Central memory CD4-positive, alpha-beta T cell (primary cell): ENCODE measurements around the gene IL6R.
"Not testable (repeated sequence)": the region's sequence is repeated elsewhere in the genome, so short reads cannot be mapped to it uniquely, and the experiment has no call there.

ENCODE experiments used
- DNase-seq: peaks from one replicate; pipeline ENCODE4 v3.0.0; 2022

IL6R gene

DNA sequence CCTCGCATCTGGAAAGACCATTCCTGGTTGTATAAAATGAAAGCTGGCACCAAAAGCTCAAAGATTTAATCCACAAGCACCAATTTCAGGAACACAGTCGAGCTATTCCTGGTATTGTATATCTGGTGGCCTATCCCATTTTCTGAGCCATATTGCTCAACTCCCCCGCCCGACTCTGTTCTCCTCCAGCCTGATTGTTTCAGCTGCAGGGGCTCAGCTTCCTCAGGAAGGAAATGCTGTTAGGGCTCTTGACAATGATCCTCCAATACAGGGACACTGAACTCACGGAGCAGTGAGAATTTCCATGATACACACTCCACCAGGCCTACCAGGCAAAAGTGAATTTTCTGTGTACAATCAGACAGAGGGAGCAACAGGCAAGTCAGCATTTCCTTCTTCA is 80.0 kb downstream of the IL6R start:
- DNase-seq = no peak

- no peak for DNase-seq
Measured at GRCh38 chr1:154485910-154486496, 80.9 kb downstream of the IL6R start.

- not testable (repeated sequence) for DNase-seq
Measured at GRCh38 chr1:154486756-154487155, 81.6 kb downstream of the IL6R start.

- no peak for DNase-seq
Measured at GRCh38 chr1:154488922-154489321, 83.8 kb downstream of the IL6R start.

DNA sequence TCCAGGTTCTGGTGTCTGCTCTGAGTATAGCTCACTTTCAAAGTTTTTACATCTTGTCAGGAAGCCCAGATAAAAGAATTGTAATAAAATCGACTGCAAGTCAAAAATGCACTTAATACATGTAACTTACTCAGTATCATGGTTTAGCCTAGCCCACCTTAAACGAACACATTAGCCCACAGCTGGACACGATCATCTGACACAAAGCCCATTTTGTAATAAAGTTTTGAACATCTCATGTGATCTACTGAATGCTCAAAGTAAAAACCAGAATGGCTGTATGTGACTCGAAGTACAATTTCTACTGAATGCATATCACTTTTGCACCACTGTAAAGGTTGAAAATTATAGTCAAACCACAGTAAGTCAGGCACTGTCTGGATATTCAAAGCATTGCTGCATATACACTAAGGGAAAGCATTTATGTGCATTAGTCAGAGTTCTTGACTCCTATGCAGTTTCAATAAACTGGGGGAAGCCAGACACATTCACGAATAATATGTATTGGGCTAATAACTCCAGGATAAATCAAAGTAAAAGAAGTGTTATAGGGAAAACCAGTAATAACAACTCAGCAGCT is 84.6 kb downstream of the IL6R start:
- no peak for DNase-seq

GRCh38 chr1:154490317-154490716 is 85.2 kb downstream of the IL6R start:
- DNase-seq = no peak

DNA sequence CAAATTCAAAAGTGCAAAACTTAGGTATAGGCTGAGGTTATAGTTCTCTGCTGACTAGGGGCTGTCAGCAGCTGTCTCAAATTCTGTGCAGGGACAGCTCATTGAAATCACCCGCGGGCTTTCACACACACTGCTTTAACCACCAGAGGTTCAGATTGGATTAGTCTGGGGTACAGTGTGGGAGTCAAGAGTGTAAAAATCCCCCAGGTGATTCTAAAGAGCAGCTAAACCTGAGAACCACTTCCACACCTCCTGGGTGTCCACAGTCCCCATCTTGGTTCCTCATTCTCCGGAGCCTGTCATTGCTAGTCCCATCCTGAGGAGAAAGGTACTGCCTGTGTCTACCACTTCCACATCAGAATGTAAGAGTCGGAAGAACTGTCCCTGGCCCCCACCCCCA is 87.0 kb downstream of the IL6R start:
- DNase-seq = no peak

- no peak for DNase-seq
Measured at GRCh38 chr1:154493276-154493675, 88.1 kb downstream of the IL6R start.

- DNase-seq = no peak
Measured at GRCh38 chr1:154495496-154496273, 90.5 kb downstream of the IL6R start.

GRCh38 chr1:154496383-154496782 is 91.2 kb downstream of the IL6R start:
- no peak for DNase-seq

- no peak for DNase-seq
Measured at GRCh38 chr1:154497026-154497806, 92.1 kb downstream of the IL6R start.

DNA sequence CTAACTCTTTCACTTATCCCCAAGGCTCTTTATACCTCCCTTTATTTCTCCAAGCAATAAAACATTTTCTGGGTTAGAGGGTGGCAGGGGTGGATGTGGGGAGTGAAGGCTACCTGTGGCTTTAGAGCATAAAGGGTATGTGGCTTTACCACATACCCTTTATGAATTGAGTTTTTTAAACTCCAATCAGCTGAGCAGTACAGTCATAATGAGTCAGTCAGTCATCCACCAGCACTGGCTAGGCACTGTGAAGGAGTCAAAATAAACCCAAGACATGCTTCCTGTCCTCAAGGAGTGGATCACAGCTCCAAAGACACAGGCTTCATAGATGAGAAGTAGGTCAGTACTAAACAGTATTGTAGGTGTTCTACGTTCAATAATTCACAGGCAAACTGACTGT is 94.3 kb downstream of the IL6R start:
- no peak for DNase-seq

- no peak for DNase-seq
Measured at GRCh38 chr1:154500533-154500932, 95.4 kb downstream of the IL6R start.

GRCh38 chr1:154501423-154502065 is 96.4 kb downstream of the IL6R start:
- no peak for DNase-seq

DNA sequence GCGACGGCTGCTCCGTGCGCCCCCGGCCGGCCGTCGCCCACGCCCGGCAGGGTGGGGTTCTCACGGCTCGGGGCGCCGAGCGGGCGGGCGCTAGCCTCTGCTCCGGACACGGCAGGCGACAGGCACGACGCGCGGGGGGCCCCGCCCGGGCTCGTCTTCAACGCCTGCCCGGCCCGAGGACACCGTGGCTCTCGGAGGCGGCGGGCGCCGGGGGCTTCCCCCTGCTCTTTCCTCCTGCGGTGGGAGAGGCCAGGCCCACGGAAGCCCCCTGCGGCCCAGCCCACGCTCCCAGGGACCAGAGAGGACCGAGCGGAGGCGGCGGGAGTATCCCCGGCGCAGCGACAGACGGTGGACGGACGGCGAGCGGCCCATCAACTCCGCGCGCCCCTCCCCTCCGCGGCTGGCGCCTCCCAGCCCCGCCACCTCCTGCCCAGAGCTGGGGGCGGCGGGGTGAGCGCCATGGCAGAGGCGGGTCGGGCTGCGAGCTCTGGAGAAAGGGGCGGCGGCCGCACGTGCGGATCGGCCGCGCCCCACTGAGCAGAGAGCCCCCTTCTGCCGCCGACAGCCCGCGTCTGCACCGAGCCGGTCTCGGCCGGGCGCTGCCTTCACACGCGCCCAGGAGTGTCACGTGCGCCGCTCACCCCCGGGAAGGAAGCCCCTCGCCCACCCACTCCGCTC is 97.1 kb downstream of the IL6R start, which contains the start of the genes SHE and TDRD10:
SHE (minus strand) TSS at position 347 of the 678 bp plus-strand sequence. CDS start 386 bp downstream, outside the sequence.
TDRD10 (plus strand) TSS at position 154 of the 678 bp plus-strand sequence. CDS start 4,685 bp downstream, outside the sequence.
- no peak for DNase-seq

- no peak for DNase-seq
Measured at GRCh38 chr1:154502744-154503115, 97.6 kb downstream of the IL6R start.

DNA sequence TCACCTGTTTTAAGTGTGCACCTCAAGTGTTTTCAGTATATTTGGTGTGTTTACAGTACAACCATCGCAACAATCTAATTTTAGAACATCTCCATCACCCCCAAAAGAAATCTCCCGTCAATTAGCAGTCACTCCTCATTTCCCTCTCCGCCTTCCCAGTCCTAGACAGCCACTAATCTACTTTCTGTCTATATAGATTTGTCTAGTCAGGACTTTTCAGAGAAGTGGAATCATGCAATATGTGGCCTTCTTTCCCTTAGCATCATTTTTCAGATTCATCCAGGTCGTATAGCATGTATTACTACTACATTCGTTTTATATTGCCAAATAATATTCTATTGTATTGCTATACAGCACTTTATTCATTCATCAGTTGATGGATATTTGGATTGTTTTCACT is 98.8 kb downstream of the IL6R start:
- DNase-seq = no peak

- DNase-seq = no peak
Measured at GRCh38 chr1:154512760-154513159, 107.6 kb downstream of the IL6R start.

GRCh38 chr1:154514066-154514553 is 109.0 kb downstream of the IL6R start:
- DNase-seq = no peak

DNA sequence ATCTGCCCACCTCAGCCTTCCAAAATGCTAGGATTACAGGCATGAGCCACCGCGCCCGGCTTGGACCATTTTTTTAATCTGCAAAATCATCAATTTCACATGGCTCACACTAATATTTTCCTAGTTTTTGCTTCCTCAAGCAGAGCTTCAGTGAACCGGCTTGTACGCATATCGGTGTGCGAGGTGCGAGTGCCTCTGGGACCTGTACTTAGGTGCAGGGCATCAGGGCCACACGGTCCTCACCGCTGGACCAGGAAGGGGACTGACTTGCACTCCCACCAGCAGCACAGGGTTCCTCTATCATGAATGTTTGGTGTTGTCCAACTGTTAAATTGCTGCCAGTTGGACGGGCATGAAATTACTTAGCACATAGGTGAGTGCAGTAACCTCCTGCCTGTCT is 112.5 kb downstream of the IL6R start:
- DNase-seq = no peak
